ENCODE data around the gene MEOX1. TPM values are rescaled to one million over a fixed set of nuclear protein-coding genes. Genes with fewer than 3 reads are reported as not detected.

The MEOX1 gene
- total and polyA plus RNA-seq, 2 of the 13 experiments (the other 11 are each of a cell fraction or from before 2014, with no cell fraction given): not detected

- TF ChIP-seq SOX6 (IDR thresholded peaks at IDR 0.05) (no peak), SOX6 (CRISPR knock-in tag; IDR thresholded peaks at IDR 0.05) (no peak; the same call in 1 of the 2 replicates), ZNF710 (CRISPR knock-in tag; IDR thresholded peaks at IDR 0.05; ENCODE audit: borderline replicate concordance) (peak; percentile 50; the same call in 1 of the 2 replicates), ZNF160 (CRISPR knock-in tag; IDR thresholded peaks at IDR 0.05) (no peak), NR2F6 (IDR thresholded peaks at IDR 0.05) (peak; percentile 32), NR2F6 (CRISPR knock-in tag; IDR thresholded peaks at IDR 0.05) (peak; percentile 76), ATRX (CRISPR knock-in tag; IDR thresholded peaks at IDR 0.05; ENCODE audit: borderline replicate concordance) (no peak), ZNF432 (CRISPR knock-in tag; IDR thresholded peaks at IDR 0.05; ENCODE audit: borderline replicate concordance) (no peak), ZNF326 (CRISPR knock-in tag; IDR thresholded peaks at IDR 0.05; ENCODE audit: borderline replicate concordance) (no peak), SAP130 (CRISPR knock-in tag; IDR thresholded peaks at IDR 0.05; ENCODE audit: low read depth) (peak; percentile 52), ZMYM3 (CRISPR knock-in tag; IDR thresholded peaks at IDR 0.05) (no peak), LCORL (IDR thresholded peaks at IDR 0.05) (no peak), LCORL (CRISPR knock-in tag; IDR thresholded peaks at IDR 0.05) (peak; percentile 57; the same call in 1 of the 2 replicates), MLXIP (CRISPR knock-in tag; IDR thresholded peaks at IDR 0.05; ENCODE audit: borderline replicate concordance) (no peak), SAFB2 (CRISPR knock-in tag; IDR thresholded peaks at IDR 0.05; ENCODE audit: borderline replicate concordance, low read depth) (no peak), CSRNP1 (CRISPR knock-in tag; IDR thresholded peaks at IDR 0.05) (0 out of 2 replicates have a peak, but pooled peaks have one; percentile 23), ZNF570 (CRISPR knock-in tag; IDR thresholded peaks at IDR 0.05; ENCODE audit: borderline replicate concordance) (no peak), ZNF30 (CRISPR knock-in tag; IDR thresholded peaks at IDR 0.05) (no peak), FOSL2 (CRISPR knock-in tag; IDR thresholded peaks at IDR 0.05) (no peak), ZBTB3 (CRISPR knock-in tag; IDR thresholded peaks at IDR 0.05; ENCODE audit: borderline replicate concordance, low read depth) (no peak), GZF1 (CRISPR knock-in tag; IDR thresholded peaks at IDR 0.05) (no peak), POLR2AphosphoS2 (IDR thresholded peaks at IDR 0.05; ENCODE audit: low read depth, low read length) (no peak), ARNT (IDR thresholded peaks at IDR 0.05) (no peak)
- TF ChIP-seq, protein P1, sequence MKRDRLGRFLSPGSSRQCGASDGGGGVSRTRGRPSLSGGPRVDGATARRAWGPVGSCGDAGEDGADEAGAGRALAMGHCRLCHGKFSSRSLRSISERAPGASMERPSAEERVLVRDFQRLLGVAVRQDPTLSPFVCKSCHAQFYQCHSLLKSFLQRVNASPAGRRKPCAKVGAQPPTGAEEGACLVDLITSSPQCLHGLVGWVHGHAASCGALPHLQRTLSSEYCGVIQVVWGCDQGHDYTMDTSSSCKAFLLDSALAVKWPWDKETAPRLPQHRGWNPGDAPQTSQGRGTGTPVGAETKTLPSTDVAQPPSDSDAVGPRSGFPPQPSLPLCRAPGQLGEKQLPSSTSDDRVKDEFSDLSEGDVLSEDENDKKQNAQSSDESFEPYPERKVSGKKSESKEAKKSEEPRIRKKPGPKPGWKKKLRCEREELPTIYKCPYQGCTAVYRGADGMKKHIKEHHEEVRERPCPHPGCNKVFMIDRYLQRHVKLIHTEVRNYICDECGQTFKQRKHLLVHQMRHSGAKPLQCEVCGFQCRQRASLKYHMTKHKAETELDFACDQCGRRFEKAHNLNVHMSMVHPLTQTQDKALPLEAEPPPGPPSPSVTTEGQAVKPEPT (CRISPR knock-in tag; IDR thresholded peaks at IDR 0.05; ENCODE audit: low read depth): no peak
Observed at GRCh38 chr17:43669971-43670644, 8.4 kb upstream of the MEOX1 start (continued).
